ENCODE results near the gene SMC6. TPM values are rescaled to one million over a fixed set of nuclear protein-coding genes. Genes with fewer than 3 reads are reported as not detected.

Gene SMC6
- total and polyA plus RNA-seq, 10 of the 15 experiments (the other 5 are each of a cell fraction or from before 2014, with no cell fraction given) = 12.8 to 63.8 (median 38.8) TPM

GRCh38 chr2:17753803-17754663 is at the start of gene SMC6, which contains the start of gene GEN1 (continued):
- TF ChIP-seq, protein P1, sequence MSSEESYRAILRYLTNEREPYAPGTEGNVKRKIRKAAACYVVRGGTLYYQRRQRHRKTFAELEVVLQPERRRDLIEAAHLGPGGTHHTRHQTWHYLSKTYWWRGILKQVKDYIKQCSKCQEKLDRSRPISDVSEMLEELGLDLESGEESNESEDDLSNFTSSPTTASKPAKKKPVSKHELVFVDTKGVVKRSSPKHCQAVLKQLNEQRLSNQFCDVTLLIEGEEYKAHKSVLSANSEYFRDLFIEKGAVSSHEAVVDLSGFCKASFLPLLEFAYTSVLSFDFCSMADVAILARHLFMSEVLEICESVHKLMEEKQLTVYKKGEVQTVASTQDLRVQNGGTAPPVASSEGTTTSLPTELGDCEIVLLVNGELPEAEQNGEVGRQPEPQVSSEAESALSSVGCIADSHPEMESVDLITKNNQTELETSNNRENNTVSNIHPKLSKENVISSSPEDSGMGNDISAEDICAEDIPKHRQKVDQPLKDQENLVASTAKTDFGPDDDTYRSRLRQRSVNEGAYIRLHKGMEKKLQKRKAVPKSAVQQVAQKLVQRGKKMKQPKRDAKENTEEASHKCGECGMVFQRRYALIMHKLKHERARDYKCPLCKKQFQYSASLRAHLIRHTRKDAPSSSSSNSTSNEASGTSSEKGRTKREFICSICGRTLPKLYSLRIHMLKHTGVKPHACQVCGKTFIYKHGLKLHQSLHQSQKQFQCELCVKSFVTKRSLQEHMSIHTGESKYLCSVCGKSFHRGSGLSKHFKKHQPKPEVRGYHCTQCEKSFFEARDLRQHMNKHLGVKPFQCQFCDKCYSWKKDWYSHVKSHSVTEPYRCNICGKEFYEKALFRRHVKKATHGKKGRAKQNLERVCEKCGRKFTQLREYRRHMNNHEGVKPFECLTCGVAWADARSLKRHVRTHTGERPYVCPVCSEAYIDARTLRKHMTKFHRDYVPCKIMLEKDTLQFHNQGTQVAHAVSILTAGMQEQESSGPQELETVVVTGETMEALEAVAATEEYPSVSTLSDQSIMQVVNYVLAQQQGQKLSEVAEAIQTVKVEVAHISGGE (CRISPR knock-in tag; IDR thresholded peaks at IDR 0.05) = no peak
- no peak for TF ChIP-seq ZBTB4 (CRISPR knock-in tag; IDR thresholded peaks at IDR 0.05)
- no peak for TF ChIP-seq CBX5 (IDR thresholded peaks at IDR 0.05; ENCODE audit: low read depth)
